ENCODE results near the gene PDGFRB.

DNA sequence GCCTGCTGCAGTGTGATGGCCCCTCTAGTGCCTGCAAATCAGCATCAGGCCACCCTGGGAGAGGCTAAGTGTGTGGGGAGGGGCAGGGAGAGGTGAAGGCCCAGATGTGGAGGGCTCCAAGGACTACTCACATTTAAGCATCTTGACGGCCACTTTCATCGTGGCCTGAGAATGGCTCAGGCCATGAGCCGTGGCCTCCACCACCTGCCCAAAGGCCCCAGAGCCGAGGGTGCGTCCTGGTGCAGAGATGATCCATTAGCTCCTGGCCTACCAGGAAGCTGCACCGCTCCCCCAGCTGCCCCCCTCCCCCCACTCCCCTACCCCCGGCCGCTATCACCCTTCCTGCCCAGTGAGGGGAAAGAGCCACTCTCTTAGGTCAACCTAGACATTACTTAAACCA lies 31.0 kb downstream of the PDGFRB start:
- no peak for TF ChIP-seq EZH2 (IDR thresholded peaks at IDR 0.05; ENCODE audit: low read length, unreplicated experiment)
- TF ChIP-seq, protein P1, sequence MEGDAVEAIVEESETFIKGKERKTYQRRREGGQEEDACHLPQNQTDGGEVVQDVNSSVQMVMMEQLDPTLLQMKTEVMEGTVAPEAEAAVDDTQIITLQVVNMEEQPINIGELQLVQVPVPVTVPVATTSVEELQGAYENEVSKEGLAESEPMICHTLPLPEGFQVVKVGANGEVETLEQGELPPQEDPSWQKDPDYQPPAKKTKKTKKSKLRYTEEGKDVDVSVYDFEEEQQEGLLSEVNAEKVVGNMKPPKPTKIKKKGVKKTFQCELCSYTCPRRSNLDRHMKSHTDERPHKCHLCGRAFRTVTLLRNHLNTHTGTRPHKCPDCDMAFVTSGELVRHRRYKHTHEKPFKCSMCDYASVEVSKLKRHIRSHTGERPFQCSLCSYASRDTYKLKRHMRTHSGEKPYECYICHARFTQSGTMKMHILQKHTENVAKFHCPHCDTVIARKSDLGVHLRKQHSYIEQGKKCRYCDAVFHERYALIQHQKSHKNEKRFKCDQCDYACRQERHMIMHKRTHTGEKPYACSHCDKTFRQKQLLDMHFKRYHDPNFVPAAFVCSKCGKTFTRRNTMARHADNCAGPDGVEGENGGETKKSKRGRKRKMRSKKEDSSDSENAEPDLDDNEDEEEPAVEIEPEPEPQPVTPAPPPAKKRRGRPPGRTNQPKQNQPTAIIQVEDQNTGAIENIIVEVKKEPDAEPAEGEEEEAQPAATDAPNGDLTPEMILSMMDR (conservative IDR thresholded peaks at IDR 0.05; ENCODE audit: low read depth, low read length), result no peak
